Stimulated activated CD4-positive, alpha-beta T cell treated with anti-CD3 and anti-CD28 coated beads, TNF-alpha, amount 100 ng/mL, for 24 hours (primary cell): ENCODE measurements around the gene ZNF275.
"Not testable (repeated sequence)": the region's sequence is repeated elsewhere in the genome, so short reads cannot be mapped to it uniquely, and the experiment has no call there.

Experiments
- DNase-seq, 3 experiments: peaks; one replicate each; pipeline ENCODE4 v3.0.0-alpha.2; 2020; ENCODE audit warnings: low read depth in 3 of 3

ZNF275 gene

GRCh38 chrX:153333821-153334653 lies at the start of gene ZNF275:
Gene ZNF275, plus strand, starts transcription at chrX:153334153. Its CDS starts 2,527 bp downstream, at chrX:153336680.
- peak; percentile 45 to 74 (median 63) for DNase-seq

- DNase-seq: not testable (repeated sequence)
Observed at GRCh38 chrX:153285678-153286077, 48.3 kb upstream of the ZNF275 start.

- DNase-seq: not testable (repeated sequence)
Observed at GRCh38 chrX:153288807-153289206, 45.1 kb upstream of the ZNF275 start.

GRCh38 chrX:153293485-153294071 lies 40.4 kb upstream of the ZNF275 start:
- not testable (repeated sequence) for DNase-seq

GRCh38 chrX:153297376-153297775 lies 36.6 kb upstream of the ZNF275 start:
- no peak for DNase-seq

GRCh38 chrX:153299855-153300254 lies 34.1 kb upstream of the ZNF275 start:
- no peak for DNase-seq

GRCh38 chrX:153301746-153302145 lies 32.2 kb upstream of the ZNF275 start:
- no peak for DNase-seq

GRCh38 chrX:153302796-153303195 lies 31.2 kb upstream of the ZNF275 start:
- DNase-seq: no peak

GRCh38 chrX:153303276-153304262 lies 30.4 kb upstream of the ZNF275 start:
- DNase-seq: no peak

- no peak for DNase-seq
Observed at GRCh38 chrX:153304988-153305736, 28.8 kb upstream of the ZNF275 start.

- DNase-seq: no peak
Observed at GRCh38 chrX:153305972-153306371, 28.0 kb upstream of the ZNF275 start.

- DNase-seq: no peak
Observed at GRCh38 chrX:153306527-153307115, 27.3 kb upstream of the ZNF275 start.

GRCh38 chrX:153307276-153308178 lies 26.4 kb upstream of the ZNF275 start:
- no peak for DNase-seq

GRCh38 chrX:153310901-153311300 lies 23.1 kb upstream of the ZNF275 start:
- DNase-seq: no peak

- no peak for DNase-seq
Observed at GRCh38 chrX:153312041-153312440, 21.9 kb upstream of the ZNF275 start.

GRCh38 chrX:153312842-153313241 lies 21.1 kb upstream of the ZNF275 start:
- no peak for DNase-seq

GRCh38 chrX:153317306-153317705 lies 16.6 kb upstream of the ZNF275 start:
- DNase-seq: no peak

GRCh38 chrX:153317996-153318722 lies 15.8 kb upstream of the ZNF275 start:
- DNase-seq: no peak

- DNase-seq: no peak
Observed at GRCh38 chrX:153318811-153319210, 15.1 kb upstream of the ZNF275 start.
